Transverse colon (tissue), 4 donors: ENCODE data around the gene PTGER1. TPM values are rescaled to one million over a fixed set of nuclear protein-coding genes. Genes with fewer than 3 reads are reported as not detected.
"Not testable (repeated sequence)": the region's sequence is repeated elsewhere in the genome, so short reads cannot be mapped to it uniquely, and the experiment has no call there.

ENCODE experiments used
- DNase-seq: peaks from one replicate; pipeline ENCODE4 v3.0.0-alpha.2; 2019
- H3K27ac ChIP-seq, 4 donors: fragments of 200-600 bp; sonication (generic); 2 replicates each; pipeline ENCODE4 v1.5.1; 2016 to 2018; ENCODE audit warnings: inconsistent platforms in 4 of 4
- H3K27me3 ChIP-seq: fragments of 200-600 bp; sonication (generic); 2 replicates; pipeline ENCODE4 v1.5.1; 2017; ENCODE audit warnings: inconsistent platforms
- H3K36me3 ChIP-seq, 4 donors: fragments of 200-600 bp; sonication (generic); 2 replicates each; pipeline ENCODE4 v1.5.1; 2017 to 2019; ENCODE audit warnings: inconsistent platforms in 4 of 4
- H3K4me1 ChIP-seq, 4 donors: fragments of 200-600 bp; sonication (generic); 2 replicates each; pipeline ENCODE4 v1.5.1; 2017 to 2020; ENCODE audit warnings: inconsistent platforms in 4 of 4
- H3K4me3 ChIP-seq, 4 donors: fragments of 200-600 bp; sonication (generic); 1 replicate in 1 of 4; 2 replicates in 3 of 4; pipeline versions ENCODE4 v1.5.1 to v1.6.1; 2017 to 2019; ENCODE audit warnings: inconsistent platforms in 4 of 4
- H3K9me3 ChIP-seq, 2 donors: fragments of 200-600 bp; sonication (generic); 2 replicates each; pipeline ENCODE4 v1.5.1; 2017 to 2019; ENCODE audit warnings: inconsistent platforms in 2 of 2
- EP300 ChIP-seq: sonication (generic); formaldehyde crosslinking; IDR thresholded peaks from one replicate; pipeline ENCODE4 v1.6.1; 2017; ENCODE audit warnings: antibody characterized with exemption, low read depth
- POLR2A ChIP-seq: fragments of 450-650 bp; IDR thresholded peaks from one replicate; pipeline ENCODE4 v1.6.1; 2016; ENCODE audit warnings: antibody characterized with exemption, mild to moderate bottlenecking, moderate library complexity
- POLR2AphosphoS5 ChIP-seq, 3 donors: sonication (generic); formaldehyde crosslinking; IDR thresholded peaks; one replicate each; pipeline ENCODE4 v1.6.1; 2016; ENCODE audit warnings: antibody characterized with exemption in 3 of 3
- WGBS, 2 donors: methylation state at CpG; one replicate each; pipeline ENCODE4 v1.1.5; 2018; ENCODE audit warnings: low coverage in 1 of 2; 5-methylcytosine and 5-hydroxymethylcytosine counted together
- in situ Hi-C, 4 donors: fragments of 200-750 bp; cut with MboI; loops; one replicate each; pipeline versions ENCODE4 v1.15.0 to v1.15.1; 2017; ENCODE audit warnings: low sequenced_read_pairs in 3 of 4, low pct_ligation_motif_present in 1 of 4, low pct_unique_long_range_greater_than_20kb in 1 of 4
- intact Hi-C: fragments of 100-400 bp; cut with DNase I; formaldehyde crosslinking; loops from one replicate; pipeline ENCODE4 v1.15.1; 2023; ENCODE audit warnings: low total_unique reads
- total RNA-seq, 4 donors: library from RNA; depleted of rRNA; stranded (reverse); fragments of >200 nt; gene quantifications; one replicate each; pipeline ENCODE4 v1.1.0, GENCODE V29; 2016
- TF ChIP-seq, protein P1 (sequence below), 5 experiments: fragments of 200-600 bp in 3 of 5; fragments of 450-650 bp in 2 of 5; sonication (generic) in 3 of 5; IDR thresholded peaks; 1 replicate in 2 of 5; 2 replicates in 3 of 5; pipeline ENCODE4 v1.5.1; 2016 to 2017; ENCODE audit warnings: antibody characterized with exemption in 5 of 5, inconsistent platforms in 3 of 5, mild to moderate bottlenecking in 2 of 5, moderate library complexity in 1 of 5

The PTGER1 gene
- total RNA-seq, 4 donors from 2014 or later = 1.1 to 1.2 TPM; not detected in 2

- 59 to 72% methylated on average over 5 of the region's 5 CpGs for whole genome bisulfite sequencing, 2 donors
- Histone ChIP-seq H3K36me3 (peaks cover 0 to 17% (median 5%) of the 10 kb centered on the region in 4 donors), H3K4me1 (no peaks in the 10 kb centered on the region), H3K27me3 (no peaks in the 10 kb centered on the region), H3K9me3 (no peaks in the 10 kb centered on the region), H3K4me3 (no peak overlapping the region), H3K27ac (no peak overlapping the region)
- in situ Hi-C loops (loop anchor here in 1 of 4 donors (25.0 kb wide), 1 partner anchor 272 kb away; no protein-coding TSS in a partner anchor), intact Hi-C loops (no loop called here)
- no peak for TF ChIP-seq EP300
- TF ChIP-seq, protein P1, sequence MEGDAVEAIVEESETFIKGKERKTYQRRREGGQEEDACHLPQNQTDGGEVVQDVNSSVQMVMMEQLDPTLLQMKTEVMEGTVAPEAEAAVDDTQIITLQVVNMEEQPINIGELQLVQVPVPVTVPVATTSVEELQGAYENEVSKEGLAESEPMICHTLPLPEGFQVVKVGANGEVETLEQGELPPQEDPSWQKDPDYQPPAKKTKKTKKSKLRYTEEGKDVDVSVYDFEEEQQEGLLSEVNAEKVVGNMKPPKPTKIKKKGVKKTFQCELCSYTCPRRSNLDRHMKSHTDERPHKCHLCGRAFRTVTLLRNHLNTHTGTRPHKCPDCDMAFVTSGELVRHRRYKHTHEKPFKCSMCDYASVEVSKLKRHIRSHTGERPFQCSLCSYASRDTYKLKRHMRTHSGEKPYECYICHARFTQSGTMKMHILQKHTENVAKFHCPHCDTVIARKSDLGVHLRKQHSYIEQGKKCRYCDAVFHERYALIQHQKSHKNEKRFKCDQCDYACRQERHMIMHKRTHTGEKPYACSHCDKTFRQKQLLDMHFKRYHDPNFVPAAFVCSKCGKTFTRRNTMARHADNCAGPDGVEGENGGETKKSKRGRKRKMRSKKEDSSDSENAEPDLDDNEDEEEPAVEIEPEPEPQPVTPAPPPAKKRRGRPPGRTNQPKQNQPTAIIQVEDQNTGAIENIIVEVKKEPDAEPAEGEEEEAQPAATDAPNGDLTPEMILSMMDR (IDR thresholded peaks at IDR 0.05) = no peak
- no peak for TF ChIP-seq POLR2A
- TF ChIP-seq POLR2AphosphoS5 (IDR thresholded peaks at IDR 0.05) = no peak
- DNase-seq = no peak
Measured at GRCh38 chr19:14459703-14460102, 15.5 kb downstream of the PTGER1 start.

DNA sequence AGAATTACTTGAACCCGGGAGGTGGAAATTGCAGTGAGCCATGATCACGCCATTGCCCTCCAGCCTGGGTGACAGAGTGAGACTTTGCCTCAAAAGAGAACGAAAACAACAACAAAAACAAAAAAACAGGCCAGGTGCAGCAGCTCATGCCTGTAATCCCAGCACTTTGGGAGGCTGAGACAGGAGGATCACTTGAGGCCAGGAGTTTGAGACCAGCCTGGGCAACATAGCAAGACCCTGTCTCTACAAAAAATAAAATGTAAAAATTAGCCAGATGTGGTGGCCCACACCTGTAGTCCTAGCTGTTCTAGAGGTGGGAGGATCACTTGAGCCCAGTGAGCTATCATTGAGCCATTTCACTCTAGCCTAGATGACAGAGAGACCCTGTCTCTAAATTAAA lies 22.9 kb downstream of the PTGER1 start:
- H3K27me3 ChIP-seq, H3K4me1 ChIP-seq, H3K4me3 ChIP-seq, H3K9me3 ChIP-seq, H3K27ac ChIP-seq, DNase-seq, intact Hi-C loops: not testable (repeated sequence)
- in situ Hi-C loops = loop anchor here in 1 of 4 donors (25.0 kb wide), 1 partner anchor 265 kb away; no protein-coding TSS in a partner anchor
- peaks cover 0 to 21% (median 7%) of the 10 kb centered on the region in 4 donors for H3K36me3 ChIP-seq
- 98% methylated on average over 3 of the region's 3 CpGs; no CpG with 5 or more reads in 1 of the 2 donors for WGBS, 2 donors

GRCh38 chr19:14450876-14451275 lies 24.3 kb downstream of the PTGER1 start:
- H3K9me3 ChIP-seq = no peaks in the 10 kb centered on the region
- WGBS, 2 donors = 97% methylated on average over 18 of the region's 19 CpGs; no CpG with 5 or more reads in 1 of the 2 donors
- no peaks in the 10 kb centered on the region for H3K4me1 ChIP-seq
- DNase-seq = no peak
- TF ChIP-seq, protein P1 (IDR thresholded peaks at IDR 0.05) = no peak
- TF ChIP-seq EP300 (no peak), POLR2AphosphoS5 (IDR thresholded peaks at IDR 0.05) (no peak), POLR2A (no peak)
- intact Hi-C loops = no loop called here
- no peak overlapping the region for H3K27ac ChIP-seq
- in situ Hi-C loops = loop anchor here in 1 of 4 donors (25.0 kb wide), 1 partner anchor 264 kb away; no protein-coding TSS in a partner anchor
- H3K27me3 ChIP-seq = no peaks in the 10 kb centered on the region
- H3K36me3 ChIP-seq = peaks cover 0 to 27% (median 8%) of the 10 kb centered on the region in 4 donors
- no peak overlapping the region for H3K4me3 ChIP-seq

DNA sequence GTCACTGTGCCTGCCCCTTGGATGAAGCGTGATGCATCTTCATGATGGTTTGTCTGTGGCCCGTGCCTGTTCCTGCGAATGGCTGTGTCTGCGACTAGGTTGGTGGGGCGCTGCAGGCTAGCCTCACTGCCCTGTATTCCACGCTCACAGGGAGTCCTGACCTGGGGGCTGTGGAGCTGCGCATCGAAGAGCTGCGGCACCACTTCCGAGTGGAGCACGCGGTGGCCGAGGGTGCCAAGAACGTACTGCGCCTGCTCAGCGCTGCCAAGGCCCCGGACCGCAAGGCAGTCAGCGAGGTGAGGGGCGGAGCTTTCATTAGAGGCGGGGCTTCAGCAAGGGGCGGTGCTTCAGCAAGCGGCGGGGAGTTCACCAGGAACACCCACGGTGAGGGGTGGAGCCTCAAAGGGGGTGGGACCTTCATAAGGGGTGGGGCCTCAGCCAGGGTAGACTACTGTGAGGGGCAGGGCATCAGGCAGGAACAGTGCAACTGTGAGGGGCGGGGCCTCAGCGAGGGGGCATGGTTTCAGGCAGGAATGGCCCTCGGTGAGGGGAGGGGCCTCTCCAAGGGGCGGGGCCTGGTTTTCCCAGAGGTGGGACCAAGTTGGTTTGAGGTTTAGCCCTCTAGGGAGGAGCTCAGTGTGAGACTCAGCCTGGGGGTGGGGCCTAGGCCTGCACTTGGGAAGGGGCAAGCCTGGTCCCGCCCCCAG lies 24.8 kb downstream of the PTGER1 start:
- Histone ChIP-seq H3K27ac (no peak overlapping the region), H3K27me3 (no peaks in the 10 kb centered on the region), H3K9me3 (no peaks in the 10 kb centered on the region), H3K4me3 (no peak overlapping the region), H3K4me1 (no peaks in the 10 kb centered on the region), H3K36me3 (peaks cover 0 to 28% (median 8%) of the 10 kb centered on the region in 4 donors)
- intact Hi-C loops (no loop called here), in situ Hi-C loops (loop anchor here in 1 of 4 donors (25.0 kb wide), 1 partner anchor 263 kb away; no protein-coding TSS in a partner anchor)
- no peak for DNase-seq
- TF ChIP-seq POLR2AphosphoS5 (IDR thresholded peaks at IDR 0.05) (no peak), EP300 (no peak), POLR2A (no peak)
- TF ChIP-seq, protein P1 (IDR thresholded peaks at IDR 0.05) = no peak
- 53 to 84% methylated on average over 2 to 30 of the region's 30 CpGs for WGBS, 2 donors
